Mucosa of stomach (tissue), 1 donor: ENCODE data around the gene STON1.
"Not testable (repeated sequence)": the region's sequence is repeated elsewhere in the genome, so short reads cannot be mapped to it uniquely, and the experiment has no call there.

Source experiments
- H3K27me3 ChIP-seq: one replicate; pipeline ENCODE4 v1.7.0; 2013; ENCODE audit warnings: mild to moderate bottlenecking, low read length; ENCODE audit not compliant: control insufficient read depth, insufficient read depth
- H3K36me3 ChIP-seq: one replicate; pipeline ENCODE4 v1.7.0; 2013; ENCODE audit warnings: low read length; ENCODE audit not compliant: control insufficient read depth, insufficient read depth
- H3K4me1 ChIP-seq: one replicate; pipeline ENCODE4 v1.7.0; 2013; ENCODE audit warnings: mild to moderate bottlenecking, low read length; ENCODE audit not compliant: control insufficient read depth, insufficient read depth
- H3K4me3 ChIP-seq: one replicate; pipeline ENCODE4 v1.7.0; 2013; ENCODE audit warnings: low read length
- H3K9ac ChIP-seq: one replicate; pipeline ENCODE4 v1.7.0; 2013; ENCODE audit warnings: mild to moderate bottlenecking, low read length, moderate library complexity
- H3K9me3 ChIP-seq: one replicate; pipeline ENCODE4 v1.7.0; 2013; ENCODE audit warnings: mild to moderate bottlenecking, low read length, moderate library complexity; ENCODE audit not compliant: control insufficient read depth
- donor health status: Pancreatic carcinoma.

The STON1 gene

GRCh38 chr2:48587560-48587959 is 57.6 kb downstream of the STON1 start:
- H3K36me3 ChIP-seq: no peaks in the 10 kb centered on the region
- no peak overlapping the region for H3K9ac ChIP-seq
- no peaks in the 10 kb centered on the region for H3K27me3 ChIP-seq
- no peak overlapping the region for H3K4me3 ChIP-seq
- no peaks in the 10 kb centered on the region for H3K4me1 ChIP-seq
- no peaks in the 10 kb centered on the region for H3K9me3 ChIP-seq

GRCh38 chr2:48587961-48588360 is 58.0 kb downstream of the STON1 start:
- H3K4me3 ChIP-seq: no peak overlapping the region
- H3K4me1 ChIP-seq: no peaks in the 10 kb centered on the region
- no peaks in the 10 kb centered on the region for H3K27me3 ChIP-seq
- H3K9ac ChIP-seq: no peak overlapping the region
- H3K36me3 ChIP-seq: no peaks in the 10 kb centered on the region
- H3K9me3 ChIP-seq: no peaks in the 10 kb centered on the region

- Histone ChIP-seq H3K36me3 (no peaks in the 10 kb centered on the region), H3K9ac (no peak overlapping the region), H3K4me1 (no peaks in the 10 kb centered on the region), H3K27me3 (no peaks in the 10 kb centered on the region), H3K4me3 (no peak overlapping the region), H3K9me3 (no peaks in the 10 kb centered on the region)
Measured at GRCh38 chr2:48588745-48589144, 58.8 kb downstream of the STON1 start.

GRCh38 chr2:48589170-48589767 is 59.3 kb downstream of the STON1 start:
- no peaks in the 10 kb centered on the region for H3K27me3 ChIP-seq
- no peaks in the 10 kb centered on the region for H3K36me3 ChIP-seq
- H3K4me1 ChIP-seq: no peaks in the 10 kb centered on the region
- no peaks in the 10 kb centered on the region for H3K9me3 ChIP-seq
- no peak overlapping the region for H3K4me3 ChIP-seq
- no peak overlapping the region for H3K9ac ChIP-seq

- H3K4me1 ChIP-seq: no peaks in the 10 kb centered on the region
- H3K9me3 ChIP-seq: no peaks in the 10 kb centered on the region
- H3K27me3 ChIP-seq: no peaks in the 10 kb centered on the region
- H3K36me3 ChIP-seq: no peaks in the 10 kb centered on the region
- no peak overlapping the region for H3K9ac ChIP-seq
- no peak overlapping the region for H3K4me3 ChIP-seq
Measured at GRCh38 chr2:48590017-48590416, 60.1 kb downstream of the STON1 start.

- H3K36me3 ChIP-seq: no peaks in the 10 kb centered on the region
Measured at GRCh38 chr2:48592067-48592466, 62.1 kb downstream of the STON1 start.

GRCh38 chr2:48596751-48597150 is 66.8 kb downstream of the STON1 start:
- not testable (repeated sequence) for H3K27me3 ChIP-seq, H3K4me1 ChIP-seq, H3K9ac ChIP-seq, H3K36me3 ChIP-seq, H3K4me3 ChIP-seq, H3K9me3 ChIP-seq

More at GRCh38 chr2:48592067-48592466, 62.1 kb downstream of the STON1 start:
- H3K9me3 ChIP-seq: no peaks in the 10 kb centered on the region
- H3K4me3 ChIP-seq: no peak overlapping the region
- no peaks in the 10 kb centered on the region for H3K4me1 ChIP-seq
- H3K27me3 ChIP-seq: no peaks in the 10 kb centered on the region
- H3K9ac ChIP-seq: no peak overlapping the region

- H3K4me1 ChIP-seq: no peaks in the 10 kb centered on the region
Measured at GRCh38 chr2:48597492-48597891, 67.5 kb downstream of the STON1 start.

GRCh38 chr2:48600204-48600813 is 70.4 kb downstream of the STON1 start:
- H3K9ac ChIP-seq: no peak overlapping the region
- H3K9me3 ChIP-seq: no peaks in the 10 kb centered on the region
- H3K4me3 ChIP-seq: no peak overlapping the region
- no peaks in the 10 kb centered on the region for H3K36me3 ChIP-seq
- H3K27me3 ChIP-seq: no peaks in the 10 kb centered on the region
- no peaks in the 10 kb centered on the region for H3K4me1 ChIP-seq

More at GRCh38 chr2:48597492-48597891, 67.5 kb downstream of the STON1 start:
- no peaks in the 10 kb centered on the region for H3K9me3 ChIP-seq
- no peak overlapping the region for H3K4me3 ChIP-seq
- no peaks in the 10 kb centered on the region for H3K36me3 ChIP-seq
- no peak overlapping the region for H3K9ac ChIP-seq
- no peaks in the 10 kb centered on the region for H3K27me3 ChIP-seq

- no peaks in the 10 kb centered on the region for H3K36me3 ChIP-seq
- no peaks in the 10 kb centered on the region for H3K27me3 ChIP-seq
- no peak overlapping the region for H3K9ac ChIP-seq
- H3K9me3 ChIP-seq: no peaks in the 10 kb centered on the region
- no peak overlapping the region for H3K4me3 ChIP-seq
- H3K4me1 ChIP-seq: no peaks in the 10 kb centered on the region
Measured at GRCh38 chr2:48600917-48601316, 71.0 kb downstream of the STON1 start.

- H3K4me3 ChIP-seq: no peak overlapping the region
- no peaks in the 10 kb centered on the region for H3K9me3 ChIP-seq
- H3K4me1 ChIP-seq: no peaks in the 10 kb centered on the region
- no peaks in the 10 kb centered on the region for H3K36me3 ChIP-seq
- no peaks in the 10 kb centered on the region for H3K27me3 ChIP-seq
- H3K9ac ChIP-seq: no peak overlapping the region
Measured at GRCh38 chr2:48601349-48601748, 71.4 kb downstream of the STON1 start.

- H3K36me3 ChIP-seq: no peaks in the 10 kb centered on the region
- no peak overlapping the region for H3K9ac ChIP-seq
- H3K27me3 ChIP-seq: no peaks in the 10 kb centered on the region
- H3K4me1 ChIP-seq: no peaks in the 10 kb centered on the region
- no peaks in the 10 kb centered on the region for H3K9me3 ChIP-seq
- H3K4me3 ChIP-seq: no peak overlapping the region
Measured at GRCh38 chr2:48605482-48606175, 75.7 kb downstream of the STON1 start.
